CD4-positive, alpha-beta T cell (primary cell): ENCODE data around the gene KANSL1. TPM values are rescaled to one million over a fixed set of nuclear protein-coding genes. Genes with fewer than 3 reads are reported as not detected.

Experiments
- ATAC-seq: fragments of 200-7000 bp; cut with Tn5 transposase; one replicate; pipeline ENCODE4 v1.10.0; 2022; ENCODE audit warnings: mild to moderate bottlenecking; ENCODE audit not compliant: poor library complexity
- CTCF ChIA-PET: fragments of 350-600 bp; sonication (Branson Sonifier 250); formaldehyde crosslinking; loops from one replicate; lab custom pipeline; 2021; ENCODE audit warnings: antibody characterized with exemption, inconsistent platforms; lab: Charles Lee
- POLR2A ChIA-PET: fragments of 350-600 bp; sonication (Branson Sonifier 250); formaldehyde crosslinking; loops from one replicate; lab custom pipeline; 2021; ENCODE audit warnings: antibody characterized with exemption, inconsistent platforms; lab: Charles Lee
- DNase-seq, 14 experiments: peaks; one replicate each; pipeline ENCODE4 v3.0.0-alpha.2; 2013 to 2020; ENCODE audit warnings: mixed read lengths in 2 of 14
- H3K27ac ChIP-seq, 2 donors: one replicate each; pipeline versions ENCODE4 v1.5.1 to v1.7.0; 2013; ENCODE audit warnings: low read length in 2 of 2, low read depth in 1 of 2, mild to moderate bottlenecking in 1 of 2
- H3K27me3 ChIP-seq, 2 experiments: 1 replicate in 1 of 2; 2 replicates in 1 of 2; pipeline versions ENCODE4 v1.6.1 to v1.7.0; 2013; ENCODE audit warnings: low read length in 2 of 2, control low read depth in 1 of 2, mild to moderate bottlenecking in 1 of 2, moderate library complexity in 1 of 2; ENCODE audit not compliant: insufficient read depth in 2 of 2, control insufficient read depth in 1 of 2
- H3K36me3 ChIP-seq: one replicate; pipeline ENCODE4 v1.6.1; 2013; ENCODE audit warnings: low read length, control low read depth; ENCODE audit not compliant: insufficient read depth
- H3K4me1 ChIP-seq: one replicate; pipeline ENCODE4 v1.6.1; 2013; ENCODE audit warnings: low read length, control low read depth; ENCODE audit not compliant: insufficient read depth
- H3K4me3 ChIP-seq: one replicate; pipeline ENCODE4 v1.5.1; 2013; ENCODE audit warnings: mild to moderate bottlenecking, low read length, moderate library complexity
- H3K9me3 ChIP-seq, 2 experiments: 1 replicate in 1 of 2; 2 replicates in 1 of 2; pipeline versions ENCODE4 v1.6.1 to v1.7.0; 2013; ENCODE audit warnings: low read length in 2 of 2, mild to moderate bottlenecking in 2 of 2, control low read depth in 1 of 2, moderate library complexity in 1 of 2; ENCODE audit not compliant: control insufficient read depth in 1 of 2, insufficient read depth in 1 of 2
- H3K27ac Mint-ChIP-seq: one replicate; pipeline ENCODE4 v1.8.0; 2020; ENCODE audit warnings: mixed read lengths
- H3K27me3 Mint-ChIP-seq: one replicate; pipeline ENCODE4 v1.8.0; 2021; ENCODE audit warnings: mixed read lengths
- H3K36me3 Mint-ChIP-seq: one replicate; pipeline ENCODE4 v1.8.0; 2021; ENCODE audit warnings: low read depth, mixed read lengths
- H3K4me1 Mint-ChIP-seq: one replicate; pipeline ENCODE4 v1.8.0; 2021; ENCODE audit warnings: low read depth, mixed read lengths
- H3K4me3 Mint-ChIP-seq: one replicate; pipeline ENCODE4 v1.8.0; 2020; ENCODE audit warnings: mild to moderate bottlenecking, mixed read lengths
- H3K9me3 Mint-ChIP-seq: one replicate; pipeline ENCODE4 v1.8.0; 2020; ENCODE audit warnings: mixed read lengths
- intact Hi-C, 2 experiments: fragments of 100-400 bp; cut with DNase I in 1 of 2; cut with micrococcal nuclease in 1 of 2; formaldehyde crosslinking; loops; one replicate each; pipeline versions ENCODE4 v1.15.1 to v1.9.0; 2023 to 2025; cut with DNase I, micrococcal nuclease
- total RNA-seq, 174 experiments: library from RNA in 2 of 174; stranded (reverse) in 2 of 174; gene quantifications; one replicate each; pipeline ENCODE4 v1.2.3 and lab custom pipeline; 2021 to 2026
- TF ChIP-seq, protein P1 (sequence below): fragments of 200-600 bp; IDR thresholded peaks from one replicate; pipeline ENCODE4 v1.8.0; 2022; ENCODE audit warnings: antibody characterized with exemption, mild to moderate bottlenecking

The KANSL1 gene
- total RNA-seq, 2 experiments from 2014 or later, result 122 to 125 TPM

- Histone ChIP-seq H3K36me3 (peaks cover 40% of the 10 kb centered on the region), H3K27ac (no peak overlapping the region), H3K4me1 (peaks cover 10% of the 10 kb centered on the region), H3K4me3 (no peak overlapping the region), H3K27me3 (no peaks in the 10 kb centered on the region), H3K9me3 (no peaks in the 10 kb centered on the region)
- TF ChIP-seq, protein P1, sequence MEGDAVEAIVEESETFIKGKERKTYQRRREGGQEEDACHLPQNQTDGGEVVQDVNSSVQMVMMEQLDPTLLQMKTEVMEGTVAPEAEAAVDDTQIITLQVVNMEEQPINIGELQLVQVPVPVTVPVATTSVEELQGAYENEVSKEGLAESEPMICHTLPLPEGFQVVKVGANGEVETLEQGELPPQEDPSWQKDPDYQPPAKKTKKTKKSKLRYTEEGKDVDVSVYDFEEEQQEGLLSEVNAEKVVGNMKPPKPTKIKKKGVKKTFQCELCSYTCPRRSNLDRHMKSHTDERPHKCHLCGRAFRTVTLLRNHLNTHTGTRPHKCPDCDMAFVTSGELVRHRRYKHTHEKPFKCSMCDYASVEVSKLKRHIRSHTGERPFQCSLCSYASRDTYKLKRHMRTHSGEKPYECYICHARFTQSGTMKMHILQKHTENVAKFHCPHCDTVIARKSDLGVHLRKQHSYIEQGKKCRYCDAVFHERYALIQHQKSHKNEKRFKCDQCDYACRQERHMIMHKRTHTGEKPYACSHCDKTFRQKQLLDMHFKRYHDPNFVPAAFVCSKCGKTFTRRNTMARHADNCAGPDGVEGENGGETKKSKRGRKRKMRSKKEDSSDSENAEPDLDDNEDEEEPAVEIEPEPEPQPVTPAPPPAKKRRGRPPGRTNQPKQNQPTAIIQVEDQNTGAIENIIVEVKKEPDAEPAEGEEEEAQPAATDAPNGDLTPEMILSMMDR, result no peak
- peaks cover 71% of the 10 kb centered on the region for H3K36me3 Mint-ChIP-seq
- ChIA-PET CTCF (interaction anchor here (0.8 to 1.4 kb wide), 6 partner anchors 8 to 120 kb away, joined by 3 to 4 read pairs (median 3); partner anchors contain the start of gene KANSL1), POLR2A (no interaction called here)
- DNase-seq, result no peak
- intact Hi-C loops, result no loop called here
- H3K9me3 Mint-ChIP-seq, result no peaks in the 10 kb centered on the region
- H3K4me1 Mint-ChIP-seq, result peaks cover 81% of the 10 kb centered on the region
- no peak overlapping the region for H3K4me3 Mint-ChIP-seq
- ATAC-seq, result no peak
- no peaks in the 10 kb centered on the region for H3K27me3 Mint-ChIP-seq
- H3K27ac Mint-ChIP-seq, result peak overlapping the region; percentile 27
Observed at GRCh38 chr17:46092991-46093390, 100.2 kb downstream of the KANSL1 start.

- TF ChIP-seq, protein P1, result no peak
- H3K4me1 Mint-ChIP-seq, result peaks cover 85% of the 10 kb centered on the region
- intact Hi-C loops, result no loop called here
- no peaks in the 10 kb centered on the region for H3K9me3 Mint-ChIP-seq
- ATAC-seq (no peak), DNase-seq (no peak)
- Histone ChIP-seq H3K9me3 (no peaks in the 10 kb centered on the region), H3K27me3 (no peaks in the 10 kb centered on the region), H3K27ac (no peak overlapping the region), H3K36me3 (peaks cover 51% of the 10 kb centered on the region), H3K4me1 (peaks cover 13% of the 10 kb centered on the region), H3K4me3 (no peak overlapping the region)
- H3K4me3 Mint-ChIP-seq, result no peak overlapping the region
- H3K27ac Mint-ChIP-seq, result no peak overlapping the region
- no peaks in the 10 kb centered on the region for H3K27me3 Mint-ChIP-seq
- peaks cover 79% of the 10 kb centered on the region for H3K36me3 Mint-ChIP-seq
- ChIA-PET POLR2A (interaction anchor here (0.8 to 2.0 kb wide), 2 partner anchors 101 to 102 kb away, joined by 3 to 6 read pairs; partner anchors contain the start of gene KANSL1), CTCF (interaction anchor here (0.8 to 2.3 kb wide), 9 partner anchors 10 to 108 kb away, joined by 3 to 15 read pairs (median 4); partner anchors contain the start of gene KANSL1)
Observed at GRCh38 chr17:46090871-46091270, 102.4 kb downstream of the KANSL1 start.

DNA sequence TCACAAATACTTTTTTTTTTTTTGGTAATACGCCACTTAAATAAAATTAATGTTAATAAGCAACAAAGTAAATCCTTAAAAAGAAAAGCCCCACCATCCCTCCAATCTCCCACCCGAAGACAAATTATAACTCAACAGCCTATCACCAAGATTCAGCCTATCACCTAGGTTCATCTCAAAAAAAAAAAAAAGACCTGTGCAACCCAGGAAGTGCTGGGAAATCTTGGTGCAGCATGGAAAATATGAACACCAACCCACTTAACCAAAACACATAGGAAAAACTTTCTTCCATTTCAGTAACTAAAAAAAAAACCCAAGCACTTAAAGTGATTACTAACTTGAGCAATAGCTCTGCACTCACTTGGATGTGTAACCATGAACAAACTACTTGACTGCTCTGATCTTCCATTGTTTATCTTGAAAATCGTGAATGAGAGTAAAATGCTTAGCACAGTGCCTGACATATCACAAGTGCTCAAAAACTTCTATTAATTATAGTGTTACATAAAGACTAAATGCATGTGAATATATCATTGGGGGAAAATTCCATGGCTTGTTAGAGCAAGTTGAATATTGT lies 103.8 kb downstream of the KANSL1 start:
- ATAC-seq, result no peak
- H3K4me3 ChIP-seq, result no peak overlapping the region
- TF ChIP-seq, protein P1, result no peak
- ChIA-PET POLR2A (interaction anchor here (0.6 to 0.7 kb wide), 2 partner anchors 16 to 30 kb away, joined by 3 read pairs; no protein-coding TSS in a partner anchor), CTCF (interaction anchor here (0.6 to 1.9 kb wide), 3 partner anchors 79 to 119 kb away, joined by 3 to 4 read pairs (median 4); no protein-coding TSS in a partner anchor)
- Mint-ChIP-seq H3K9me3 (no peaks in the 10 kb centered on the region), H3K4me3 (no peak overlapping the region), H3K27me3 (no peaks in the 10 kb centered on the region), H3K36me3 (peaks cover 77% of the 10 kb centered on the region), H3K4me1 (peaks cover 85% of the 10 kb centered on the region), H3K27ac (peak overlapping the region; percentile 54)
- no peaks in the 10 kb centered on the region for H3K9me3 ChIP-seq
- H3K27ac ChIP-seq, result no peak overlapping the region
- intact Hi-C loops, result no loop called here
- DNase-seq, result no peak
- peaks cover 52% of the 10 kb centered on the region for H3K36me3 ChIP-seq
- no peaks in the 10 kb centered on the region for H3K27me3 ChIP-seq
- H3K4me1 ChIP-seq, result peaks cover 12% of the 10 kb centered on the region
